Liver (tissue), 9 donors: ENCODE results near the gene TMUB1. TPM values are rescaled to one million over a fixed set of nuclear protein-coding genes. Genes with fewer than 3 reads are reported as not detected.

Source experiments
- DNase-seq: peaks from one replicate; pipeline ENCODE4 v3.0.0-alpha.2; 2017; ENCODE audit warnings: low spot score
- H3K27ac ChIP-seq, 2 donors: one replicate each; pipeline ENCODE4 v1.7.0; 2013; ENCODE audit warnings: inconsistent platforms in 2 of 2, low read length in 2 of 2, control low read depth in 1 of 2, low read depth in 1 of 2, mild to moderate bottlenecking in 1 of 2
- H3K27me3 ChIP-seq, 4 donors: one replicate each; pipeline versions ENCODE4 v1.6.1 to v1.7.0; 2013; ENCODE audit warnings: low read length in 3 of 4, inconsistent platforms in 1 of 4, mild to moderate bottlenecking in 1 of 4, moderate library complexity in 1 of 4; ENCODE audit not compliant: control insufficient read depth in 4 of 4, insufficient read depth in 4 of 4
- H3K36me3 ChIP-seq, 4 donors: one replicate each; pipeline versions ENCODE4 v1.6.1 to v1.7.0; 2013; ENCODE audit warnings: low read length in 3 of 4, mild to moderate bottlenecking in 3 of 4, low read depth in 1 of 4, moderate library complexity in 1 of 4; ENCODE audit not compliant: control insufficient read depth in 4 of 4, insufficient read depth in 3 of 4
- H3K4me1 ChIP-seq, 4 donors: one replicate each; pipeline versions ENCODE4 v1.6.1 to v1.7.0; 2013; ENCODE audit warnings: low read length in 3 of 4, mild to moderate bottlenecking in 3 of 4, moderate library complexity in 1 of 4; ENCODE audit not compliant: control insufficient read depth in 4 of 4, insufficient read depth in 4 of 4
- H3K4me3 ChIP-seq, 3 donors: one replicate each; pipeline versions ENCODE4 v1.6.1 to v1.7.0; 2013; ENCODE audit warnings: low read length in 3 of 3, control low read depth in 1 of 3, low read depth in 1 of 3, mild to moderate bottlenecking in 1 of 3
- H3K9ac ChIP-seq, 2 donors: one replicate each; pipeline ENCODE4 v1.7.0; 2013; ENCODE audit warnings: low read length in 2 of 2, mild to moderate bottlenecking in 2 of 2, moderate library complexity in 2 of 2, control low read depth in 1 of 2, low read depth in 1 of 2
- H3K9me3 ChIP-seq, 4 donors: one replicate each; pipeline versions ENCODE4 v1.6.1 to v1.7.0; 2013; ENCODE audit warnings: low read length in 3 of 4; ENCODE audit not compliant: control insufficient read depth in 4 of 4
- EGR1 ChIP-seq, 2 donors: IDR thresholded peaks; 2 replicates each; pipeline ENCODE4 v1.6.1; 2016 to 2018; ENCODE audit warnings: antibody characterized with exemption in 2 of 2, low read depth in 2 of 2
- GABPA ChIP-seq, 2 donors: IDR thresholded peaks in 1 of 2; conservative IDR thresholded peaks in 1 of 2; 2 replicates each; pipeline ENCODE4 v1.6.1; 2016; ENCODE audit warnings: antibody characterized with exemption in 2 of 2, mild to moderate bottlenecking in 1 of 2, moderate library complexity in 1 of 2
- HNF4A ChIP-seq, 2 donors: conservative IDR thresholded peaks; 2 replicates each; pipeline ENCODE4 v1.6.1; 2016; ENCODE audit warnings: antibody characterized with exemption in 2 of 2, mild to moderate bottlenecking in 2 of 2
- NR2F2 ChIP-seq: IDR thresholded peaks from 2 replicates; pipeline ENCODE4 v1.6.1; 2016; ENCODE audit warnings: antibody characterized with exemption
- RAD21 ChIP-seq, 2 donors: IDR thresholded peaks; 2 replicates each; pipeline ENCODE4 v1.6.1; 2016; ENCODE audit warnings: antibody characterized with exemption in 2 of 2, mild to moderate bottlenecking in 2 of 2
- REST ChIP-seq: IDR thresholded peaks from 2 replicates; pipeline ENCODE4 v1.6.1; 2016; ENCODE audit warnings: antibody characterized with exemption, mild to moderate bottlenecking
- RXRA ChIP-seq, 2 donors: IDR thresholded peaks; 2 replicates each; pipeline ENCODE4 v1.6.1; 2017 to 2018; ENCODE audit warnings: antibody characterized with exemption in 2 of 2, mild to moderate bottlenecking in 1 of 2
- SP1 ChIP-seq: IDR thresholded peaks from 2 replicates; pipeline ENCODE4 v1.6.1; 2018; ENCODE audit warnings: antibody characterized with exemption, mild to moderate bottlenecking
- TAF1 ChIP-seq: conservative IDR thresholded peaks from 2 replicates; pipeline ENCODE4 v1.6.1; 2016; ENCODE audit warnings: antibody characterized with exemption, mild to moderate bottlenecking
- YY1 ChIP-seq: IDR thresholded peaks from 2 replicates; pipeline ENCODE4 v1.6.1; 2016; ENCODE audit warnings: antibody characterized with exemption, mild to moderate bottlenecking
- WGBS: extraction: QIAGEN DNeasy Blood & Tissue Kit; methylation state at CpG from one replicate; pipeline ENCODE4 v1.1.7; 2013; 5-methylcytosine and 5-hydroxymethylcytosine counted together
- polyA plus RNA-seq, 2 donors: library from polyadenylated mRNA; stranded (reverse) in 1 of 2; unstranded in 1 of 2; fragments of 200-250 nt in 1 of 2; fragments of >200 nt in 1 of 2; fragmentation: Nextera tagmentation in 1 of 2; extraction: Ambion mirVana in 1 of 2; gene quantifications; one replicate each; pipeline versions ENCODE4 v1.2.1 to v1.2.3, GENCODE V29; 2013 to 2015
- total RNA-seq, 2 donors: library from RNA; depleted of rRNA; stranded (reverse); fragments of >200 nt; gene quantifications; one replicate each; pipeline ENCODE4 v1.2.3, GENCODE V29; 2014
- TF ChIP-seq, protein P1 (sequence below): IDR thresholded peaks from 2 replicates; pipeline ENCODE4 v1.6.1; 2016; ENCODE audit warnings: antibody characterized with exemption
- TF ChIP-seq, protein P2 (sequence below): fragments of 150-350 bp; IDR thresholded peaks from 2 replicates; pipeline ENCODE4 v1.5.1; 2017; ENCODE audit warnings: improper control_type of control experiment, low read depth, low read length; ENCODE audit not compliant: missing input control
- donor health status: healthy.
- donor health status: healthy.
- donor health status: healthy.
- donor health status: healthy.
- donor health status: healthy.

TMUB1 gene
- total and polyA plus RNA-seq, 4 donors: 15.1 to 51.7 (median 30.5) TPM

DNA sequence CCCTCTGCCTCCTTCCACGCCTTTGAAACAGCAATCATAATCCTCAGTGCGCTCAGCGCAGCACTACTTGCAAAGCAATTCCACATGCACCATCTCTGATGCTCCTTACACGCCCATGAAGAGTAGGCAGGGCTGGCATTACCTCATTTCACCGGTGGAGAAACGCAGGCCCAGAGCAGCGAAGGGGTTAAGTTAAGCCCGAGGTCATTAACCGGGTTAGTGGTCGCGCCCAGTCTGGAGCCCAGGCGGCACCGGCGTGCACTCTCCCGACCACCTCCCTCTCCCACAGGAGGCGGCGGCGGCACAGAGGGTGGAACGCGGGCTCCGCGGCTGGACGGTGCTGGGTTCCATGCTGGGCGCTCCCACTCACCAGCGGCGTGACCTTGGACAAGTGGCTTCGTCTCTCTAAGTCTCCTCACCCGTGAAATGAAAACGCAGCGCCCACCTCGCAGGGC is 3.2 kb downstream of the TMUB1 start:
- Histone ChIP-seq H3K27me3 (no peaks in the 10 kb centered on the region), H3K4me3 (peak overlapping the region; percentile 89 to 98 (median 97)), H3K27ac (peak overlapping the region; percentile 85 to 94), H3K4me1 (peaks cover 17 to 48% (median 35%) of the 10 kb centered on the region in 4 donors), H3K9me3 (no peaks in the 10 kb centered on the region), H3K9ac (peak overlapping the region in 1 of 2 donors; percentile 92), H3K36me3 (peaks cover 7 to 16% (median 13%) of the 10 kb centered on the region in 4 donors)
- DNase-seq: peak; percentile 60
- TF ChIP-seq RAD21 (IDR thresholded peaks at IDR 0.05) (no peak), RXRA (IDR thresholded peaks at IDR 0.05) (peak in 1 of 2 donors; percentile 47)
- 1% methylated on average over 31 of the region's 31 CpGs for WGBS

DNA sequence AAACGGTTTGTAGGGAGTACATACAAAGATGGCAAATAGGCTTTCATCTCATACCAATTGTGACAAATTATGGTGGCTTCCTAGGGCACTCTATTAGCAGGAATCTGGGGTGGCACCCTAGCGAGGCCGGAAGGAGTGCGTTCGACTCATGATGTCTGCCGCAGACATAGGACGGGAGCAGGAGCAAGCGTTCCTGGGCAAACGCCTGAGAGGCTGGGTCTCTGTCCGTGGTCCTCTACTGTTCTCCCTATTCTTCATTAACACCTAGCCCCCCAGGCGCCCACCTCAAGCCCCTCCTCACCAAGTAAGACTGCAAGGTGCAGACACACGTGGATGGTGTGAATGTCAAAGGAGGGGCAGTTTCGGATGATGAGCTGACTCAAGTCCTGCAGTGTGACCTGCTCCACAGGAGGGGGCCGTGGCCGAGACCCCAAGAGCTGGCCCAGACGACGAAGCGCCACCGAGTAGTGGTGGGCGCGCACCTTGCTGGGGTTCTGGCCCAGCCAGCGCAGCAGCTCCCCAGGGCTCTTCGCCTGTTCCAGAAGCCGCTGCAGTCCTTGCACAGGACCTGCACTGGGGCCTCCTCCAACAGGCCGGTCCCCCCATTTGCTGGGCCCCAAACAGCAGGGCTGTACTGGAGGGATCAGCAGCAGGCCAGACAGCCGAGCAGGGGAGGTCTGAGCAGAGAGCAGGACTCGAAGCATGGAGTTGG is 3.9 kb downstream of the TMUB1 start:
- peaks cover 17 to 46% (median 33%) of the 10 kb centered on the region in 4 donors for H3K4me1 ChIP-seq
- H3K36me3 ChIP-seq: peaks cover 14 to 24% (median 17%) of the 10 kb centered on the region in 4 donors
- H3K9me3 ChIP-seq: no peaks in the 10 kb centered on the region
- 85% methylated on average over 27 of the region's 27 CpGs for WGBS
- H3K9ac ChIP-seq: no peak overlapping the region
- no peak for DNase-seq
- TF ChIP-seq, protein P1, sequence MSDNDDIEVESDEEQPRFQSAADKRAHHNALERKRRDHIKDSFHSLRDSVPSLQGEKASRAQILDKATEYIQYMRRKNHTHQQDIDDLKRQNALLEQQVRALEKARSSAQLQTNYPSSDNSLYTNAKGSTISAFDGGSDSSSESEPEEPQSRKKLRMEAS: no peak
- TF ChIP-seq TAF1 (no peak), GABPA (IDR thresholded peaks at IDR 0.05 in 1 of 2, conservative IDR thresholded peaks at IDR 0.05 in 1 of 2) (no peak), YY1 (no peak), EGR1 (IDR thresholded peaks at IDR 0.05; ENCODE audit: low read depth in 2 of 2) (no peak), NR2F2 (no peak), REST (no peak), HNF4A (conservative IDR thresholded peaks at IDR 0.05) (no peak), SP1 (no peak), RAD21 (IDR thresholded peaks at IDR 0.05) (no peak)
- TF ChIP-seq, protein P2, sequence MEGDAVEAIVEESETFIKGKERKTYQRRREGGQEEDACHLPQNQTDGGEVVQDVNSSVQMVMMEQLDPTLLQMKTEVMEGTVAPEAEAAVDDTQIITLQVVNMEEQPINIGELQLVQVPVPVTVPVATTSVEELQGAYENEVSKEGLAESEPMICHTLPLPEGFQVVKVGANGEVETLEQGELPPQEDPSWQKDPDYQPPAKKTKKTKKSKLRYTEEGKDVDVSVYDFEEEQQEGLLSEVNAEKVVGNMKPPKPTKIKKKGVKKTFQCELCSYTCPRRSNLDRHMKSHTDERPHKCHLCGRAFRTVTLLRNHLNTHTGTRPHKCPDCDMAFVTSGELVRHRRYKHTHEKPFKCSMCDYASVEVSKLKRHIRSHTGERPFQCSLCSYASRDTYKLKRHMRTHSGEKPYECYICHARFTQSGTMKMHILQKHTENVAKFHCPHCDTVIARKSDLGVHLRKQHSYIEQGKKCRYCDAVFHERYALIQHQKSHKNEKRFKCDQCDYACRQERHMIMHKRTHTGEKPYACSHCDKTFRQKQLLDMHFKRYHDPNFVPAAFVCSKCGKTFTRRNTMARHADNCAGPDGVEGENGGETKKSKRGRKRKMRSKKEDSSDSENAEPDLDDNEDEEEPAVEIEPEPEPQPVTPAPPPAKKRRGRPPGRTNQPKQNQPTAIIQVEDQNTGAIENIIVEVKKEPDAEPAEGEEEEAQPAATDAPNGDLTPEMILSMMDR: no peak
- H3K27me3 ChIP-seq: no peaks in the 10 kb centered on the region
- H3K4me3 ChIP-seq: peak overlapping the region; percentile 89 to 98 (median 97)
- H3K27ac ChIP-seq: no peak overlapping the region
